PC-9 (cell line): Measurements from ENCODE around the gene CYP1A2. TPM values are rescaled to one million over a fixed set of nuclear protein-coding genes. Genes with fewer than 3 reads are reported as not detected.

Source experiments
- Bru-seq: library from RNA; stranded (reverse); fragments of 400-500 nt; gene quantifications from one replicate; lab custom pipeline; 2021; lab: Mats Ljungman, UMichigan
- BruChase-seq, 2 experiments: library from RNA; stranded (reverse); fragments of 400-500 nt; gene quantifications; one replicate each; lab custom pipeline; 2021; lab: Mats Ljungman, UMichigan
- BruUV-seq: library from RNA; stranded (reverse); fragments of 400-500 nt; replicated peaks from 2 replicates; lab custom pipeline; 2021; lab: Mats Ljungman, UMichigan
- CTCF ChIA-PET: fragments of 300-600 bp; sonication (Branson Sonifier 250); formaldehyde crosslinking; loops from one replicate; lab custom pipeline; 2022; ENCODE audit warnings: antibody characterized with exemption; lab: Charles Lee
- POLR2A ChIA-PET: fragments of 300-600 bp; sonication (Branson Sonifier 250); formaldehyde crosslinking; loops from one replicate; lab custom pipeline; 2022; ENCODE audit warnings: antibody characterized with exemption; ENCODE audit not compliant: unreplicated experiment; lab: Charles Lee
- DNase-seq, 2 experiments: peaks; one replicate each; pipeline versions ENCODE4 v3.0.0 to v3.0.0-alpha.2; 2015 to 2022; ENCODE audit warnings: mixed read lengths in 1 of 2
- H2AFZ ChIP-seq: fragments of 200-600 bp; sonication (generic); 2 replicates; pipeline ENCODE4 v1.8.1; 2017; ENCODE audit warnings: antibody characterized with exemption
- H3F3A ChIP-seq: fragments of 200-600 bp; sonication (generic); 2 replicates; pipeline ENCODE4 v1.8.1; 2017; ENCODE audit warnings: antibody characterized with exemption, mild to moderate bottlenecking, low read depth; ENCODE audit not compliant: insufficient read depth
- H3K27ac ChIP-seq: fragments of 200-600 bp; sonication (generic); 2 replicates; pipeline ENCODE4 v1.6.1; 2016; ENCODE audit warnings: mixed run types
- H3K27me3 ChIP-seq: fragments of 200-600 bp; sonication (generic); 2 replicates; pipeline ENCODE4 v1.6.1; 2016; ENCODE audit warnings: low read depth, mixed run types; ENCODE audit not compliant: insufficient read depth
- H3K36me3 ChIP-seq: fragments of 200-600 bp; sonication (generic); 2 replicates; pipeline ENCODE4 v1.6.1; 2016; ENCODE audit warnings: low read depth, mixed run types
- H3K4me1 ChIP-seq: fragments of 200-600 bp; sonication (generic); replicated peaks from 2 replicates; pipeline ENCODE4 v1.6.1; 2016; ENCODE audit warnings: mixed run types; ENCODE audit not compliant: insufficient read depth
- H3K4me2 ChIP-seq: fragments of 200-600 bp; sonication (generic); 2 replicates; pipeline ENCODE4 v1.6.1; 2017; ENCODE audit warnings: mixed run types
- H3K4me3 ChIP-seq: fragments of 200-600 bp; sonication (generic); 2 replicates; pipeline ENCODE4 v1.6.1; 2016; ENCODE audit warnings: mixed run types
- H3K79me2 ChIP-seq: fragments of 200-600 bp; sonication (generic); 2 replicates; pipeline ENCODE4 v1.6.1; 2017; ENCODE audit warnings: low read depth, mixed run types
- H3K9me2 ChIP-seq: fragments of 200-600 bp; sonication (generic); 2 replicates; pipeline ENCODE4 v1.8.1; 2017; ENCODE audit warnings: mild to moderate bottlenecking; ENCODE audit not compliant: insufficient read depth
- H3K9me3 ChIP-seq: fragments of 200-600 bp; sonication (generic); 2 replicates; pipeline ENCODE4 v1.8.1; 2016; ENCODE audit warnings: low read depth; ENCODE audit not compliant: insufficient read depth
- H4K20me1 ChIP-seq: fragments of 200-600 bp; sonication (generic); 2 replicates; pipeline ENCODE4 v1.8.1; 2017; ENCODE audit not compliant: insufficient read depth
- CTCF ChIP-seq: fragments of 200-600 bp; sonication (generic); conservative IDR thresholded peaks from 2 replicates; pipeline ENCODE4 v1.6.1; 2017; ENCODE audit warnings: mixed run types, antibody characterized with exemption, mild to moderate bottlenecking, moderate library complexity
- EZH2 ChIP-seq: fragments of 200-600 bp; sonication (generic); IDR thresholded peaks from 2 replicates; pipeline ENCODE4 v1.8.0; 2017; ENCODE audit warnings: antibody characterized with exemption, low read depth
- intact Hi-C: fragments of 100-400 bp; cut with micrococcal nuclease; formaldehyde crosslinking; loops from one replicate; pipeline ENCODE4 v1.10.0; 2022; ENCODE audit not compliant: unreplicated experiment
- long read RNA-seq: library from polyadenylated mRNA; stranded (forward); transcript quantifications from one replicate; pipeline ENCODE4 v2.0.0, GENCODE V29; 2022
- total RNA-seq: library from RNA; stranded (reverse); gene quantifications from 2 replicates; pipeline ENCODE4 v1.2.3, GENCODE V29; 2021

CYP1A2 gene
- total RNA-seq (not detected in 2 replicates), Bru-seq, nascent RNA (not detected), BruChase-seq, experiment 1, labeled RNA remaining after a 2-hour chase (not detected), BruChase-seq, experiment 2, labeled RNA remaining after a 6-hour chase (percentile 8 among the genes with signal in this experiment)
- long read RNA-seq = 0 reads

GRCh38 chr15:74748322-74748946, at the start of gene CYP1A2:
Gene CYP1A2 (plus strand): TSS chr15:74748845. CDS start chr15:74749739, 894 bp downstream.
- Histone ChIP-seq H3F3A (peaks cover 9% of the 10 kb centered on the region), H3K27me3 (0 out of 2 replicates have a peak, but pooled peaks cover 5% of the 10 kb centered on the region), H3K4me2 (no peak within 1 kb of the TSS), H3K27ac (no peak within 1 kb of the TSS), H3K9me2 (no peaks in the 10 kb centered on the region), H3K36me3 (no peaks in the 10 kb centered on the region), H3K9me3 (no peaks in the 10 kb centered on the region), H4K20me1 (no peaks in the 10 kb centered on the region), H3K4me3 (no peak within 1 kb of the TSS), H3K4me1 (peaks cover 7% of the 10 kb centered on the region; the same call in 1 of the 2 replicates), H2AFZ (no peak within 1 kb of the TSS), H3K79me2 (no peaks in the 10 kb centered on the region)
- intact Hi-C loops = no loop called here
- POLR2A ChIA-PET = interaction anchor here (0.6 kb wide), 1 partner anchor 132 kb away, joined by 3 read pairs; no protein-coding TSS in a partner anchor
- BruUV-seq = no TSS peak
- DNase-seq = no peak
- TF ChIP-seq EZH2 = no peak
- no peak for TF ChIP-seq CTCF
- CTCF ChIA-PET = interaction anchor here (0.5 kb wide), 1 partner anchor 16 kb away, joined by 3 read pairs; no protein-coding TSS in a partner anchor

GRCh38 chr15:74709011-74709410, 39.6 kb upstream of the CYP1A2 start:
- ChIA-PET CTCF (no interaction called here), POLR2A (no interaction called here)
- no peaks in the 10 kb centered on the region for H3F3A ChIP-seq
- no peaks in the 10 kb centered on the region for H3K9me3 ChIP-seq
- intact Hi-C loops = no loop called here
- no peak for TF ChIP-seq EZH2
- TF ChIP-seq CTCF = no peak
- no peaks in the 10 kb centered on the region for H3K79me2 ChIP-seq
- no peaks in the 10 kb centered on the region for H4K20me1 ChIP-seq
- H3K4me3 ChIP-seq = no peak overlapping the region
- no peak for DNase-seq
- no peaks in the 10 kb centered on the region for H3K4me1 ChIP-seq
- H3K27me3 ChIP-seq = no peaks in the 10 kb centered on the region; the same call in 1 of the 2 replicates
- no peak overlapping the region for H3K4me2 ChIP-seq
- H3K36me3 ChIP-seq = no peaks in the 10 kb centered on the region
- H2AFZ ChIP-seq = no peak overlapping the region
- no peak overlapping the region for H3K27ac ChIP-seq
- BruUV-seq = no TSS peak
- H3K9me2 ChIP-seq = 0 out of 2 replicates have a peak, but pooled peaks cover 5% of the 10 kb centered on the region

- Histone ChIP-seq H3F3A (no peaks in the 10 kb centered on the region), H3K4me2 (no peak overlapping the region), H3K9me3 (no peaks in the 10 kb centered on the region), H3K79me2 (no peaks in the 10 kb centered on the region), H3K36me3 (no peaks in the 10 kb centered on the region), H2AFZ (no peak overlapping the region), H4K20me1 (no peaks in the 10 kb centered on the region), H3K27me3 (no peaks in the 10 kb centered on the region; the same call in 1 of the 2 replicates), H3K9me2 (0 out of 2 replicates have a peak, but pooled peaks cover 5% of the 10 kb centered on the region), H3K27ac (no peak overlapping the region), H3K4me3 (no peak overlapping the region), H3K4me1 (no peaks in the 10 kb centered on the region)
- intact Hi-C loops = no loop called here
- ChIA-PET CTCF (no interaction called here), POLR2A (no interaction called here)
- no TSS peak for BruUV-seq
- DNase-seq = no peak
- no peak for TF ChIP-seq CTCF
- TF ChIP-seq EZH2 = no peak
Measured at GRCh38 chr15:74709892-74710291, 38.8 kb upstream of the CYP1A2 start.
